RPMI8226 (cell line): Measurements from ENCODE around the gene MBD3L4.
"Not testable (repeated sequence)": the region's sequence is repeated elsewhere in the genome, so short reads cannot be mapped to it uniquely, and the experiment has no call there.

ENCODE experiments used
- DNase-seq: peaks from one replicate; pipeline ENCODE4 v3.0.0-alpha.2; 2015

Gene MBD3L4

DNA sequence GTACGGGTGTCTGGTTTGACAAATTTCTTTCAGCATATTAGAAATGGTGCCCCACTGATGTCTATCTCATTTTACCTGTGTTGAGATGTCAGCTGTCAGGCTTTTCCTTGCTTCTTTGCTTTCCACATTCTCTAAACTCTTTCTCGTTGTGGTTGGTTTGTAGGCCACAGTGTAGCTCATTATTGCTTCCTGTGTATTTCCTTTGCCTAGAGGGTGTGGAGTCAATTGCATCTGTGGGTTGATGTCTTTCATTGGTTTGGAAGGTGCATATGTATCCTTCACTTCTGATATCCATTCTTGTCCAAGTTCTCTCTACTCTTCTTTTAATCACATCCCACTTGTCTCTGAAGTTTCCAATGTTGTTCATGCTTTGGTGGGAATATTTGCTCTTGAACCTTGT lies 1.6 kb upstream of the MBD3L4 start:
- not testable (repeated sequence) for DNase-seq

DNA sequence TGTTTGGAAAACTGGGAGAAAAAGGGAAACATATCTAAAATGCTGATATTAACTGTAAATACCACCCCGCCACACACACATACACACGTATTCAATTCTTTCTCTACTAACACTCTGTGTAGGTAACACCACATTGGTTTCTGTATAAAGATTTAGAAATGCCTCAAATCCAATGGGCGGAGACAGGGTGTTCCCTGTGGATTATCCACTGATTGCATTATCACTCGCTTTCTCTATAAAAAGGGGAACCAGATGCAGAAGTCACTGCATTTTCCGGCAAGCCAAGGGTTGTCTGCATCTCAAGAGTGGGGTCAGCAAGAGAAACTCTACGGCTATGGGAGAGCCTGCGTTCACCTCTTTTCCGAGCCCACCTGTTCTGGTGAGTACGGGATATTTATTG lies 9.7 kb downstream of the MBD3L4 start, which contains the start of gene MBD3L5:
Gene MBD3L5, plus strand, starts transcription at position 301 of the 400 bp plus-strand sequence. Its CDS starts 34 bp downstream, at position 335.
- DNase-seq = not testable (repeated sequence)

DNA sequence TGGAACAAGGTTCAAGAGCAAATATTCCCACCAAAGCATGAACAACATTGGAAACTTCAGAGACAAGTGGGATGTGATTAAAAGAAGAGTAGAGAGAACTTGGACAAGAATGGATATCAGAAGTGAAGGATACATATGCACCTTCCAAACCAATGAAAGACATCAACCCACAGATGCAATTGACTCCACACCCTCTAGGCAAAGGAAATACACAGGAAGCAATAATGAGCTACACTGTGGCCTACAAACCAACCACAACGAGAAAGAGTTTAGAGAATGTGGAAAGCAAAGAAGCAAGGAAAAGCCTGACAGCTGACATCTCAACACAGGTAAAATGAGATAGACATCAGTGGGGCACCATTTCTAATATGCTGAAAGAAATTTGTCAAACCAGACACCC lies 11.2 kb downstream of the MBD3L4 start:
- DNase-seq = not testable (repeated sequence)

DNA sequence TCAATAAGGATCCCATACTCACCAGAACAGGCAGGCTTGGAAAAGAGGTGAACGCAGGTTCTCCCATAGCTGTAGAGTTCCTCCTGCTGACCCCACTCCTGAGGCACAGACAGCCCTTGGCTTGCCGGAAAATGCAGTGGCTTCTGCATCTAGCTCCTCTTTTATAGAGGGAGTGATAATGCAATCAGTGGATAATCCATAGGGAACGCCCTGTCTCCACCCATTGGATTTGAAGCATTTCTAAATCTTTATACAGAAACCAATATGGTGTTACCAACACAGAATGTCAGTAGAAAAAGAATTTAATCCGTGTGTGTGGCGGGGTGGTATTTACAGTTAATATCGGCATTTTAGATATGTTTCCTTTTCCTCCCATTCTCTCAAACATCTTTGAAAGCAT lies 18.6 kb downstream of the MBD3L4 start, which contains the start of gene MBD3L2B:
Gene MBD3L2B, minus strand, starts transcription at position 101 of the 400 bp plus-strand sequence. Its CDS starts 34 bp downstream, at position 67.
- not testable (repeated sequence) for DNase-seq

DNA sequence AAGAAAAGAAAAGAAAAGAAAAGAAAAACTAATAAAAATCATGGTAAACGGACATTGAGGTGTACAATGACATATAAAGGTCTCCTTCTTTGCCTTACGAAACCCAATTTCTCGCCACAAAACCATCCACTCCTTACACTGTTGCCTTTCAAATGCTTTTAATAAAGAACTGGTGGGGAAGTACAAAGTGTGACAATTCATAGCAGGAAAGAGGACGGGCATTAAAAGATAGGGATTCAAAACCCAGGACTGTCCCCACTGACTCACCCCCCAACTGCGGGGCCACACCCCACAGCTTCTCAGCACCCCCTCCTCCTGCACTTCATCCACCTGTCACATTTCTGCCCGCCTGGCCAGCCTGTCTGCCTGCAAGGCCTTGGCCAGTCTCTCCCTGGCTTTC lies 21.2 kb downstream of the MBD3L4 start:
- no peak for DNase-seq

DNA sequence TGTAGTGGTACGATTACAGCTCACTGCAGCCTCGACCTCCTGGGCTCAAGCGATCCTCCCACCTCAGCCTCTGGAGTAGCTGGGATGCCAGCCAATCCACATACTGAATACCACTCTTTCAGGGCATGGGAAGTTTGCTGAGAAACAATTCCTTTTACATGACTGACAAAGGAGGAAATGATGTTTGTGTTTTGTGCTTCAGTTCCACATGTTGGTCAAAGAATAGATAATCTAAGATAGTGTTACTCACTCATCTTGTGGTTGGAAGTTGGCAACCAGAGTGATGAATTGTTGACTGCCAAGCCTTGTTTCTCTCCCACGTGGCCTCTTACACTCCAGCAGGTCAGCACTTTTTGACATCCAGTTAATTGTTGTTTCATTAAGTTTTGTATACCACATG lies 26.3 kb downstream of the MBD3L4 start:
- peak; percentile 86 for DNase-seq

DNA sequence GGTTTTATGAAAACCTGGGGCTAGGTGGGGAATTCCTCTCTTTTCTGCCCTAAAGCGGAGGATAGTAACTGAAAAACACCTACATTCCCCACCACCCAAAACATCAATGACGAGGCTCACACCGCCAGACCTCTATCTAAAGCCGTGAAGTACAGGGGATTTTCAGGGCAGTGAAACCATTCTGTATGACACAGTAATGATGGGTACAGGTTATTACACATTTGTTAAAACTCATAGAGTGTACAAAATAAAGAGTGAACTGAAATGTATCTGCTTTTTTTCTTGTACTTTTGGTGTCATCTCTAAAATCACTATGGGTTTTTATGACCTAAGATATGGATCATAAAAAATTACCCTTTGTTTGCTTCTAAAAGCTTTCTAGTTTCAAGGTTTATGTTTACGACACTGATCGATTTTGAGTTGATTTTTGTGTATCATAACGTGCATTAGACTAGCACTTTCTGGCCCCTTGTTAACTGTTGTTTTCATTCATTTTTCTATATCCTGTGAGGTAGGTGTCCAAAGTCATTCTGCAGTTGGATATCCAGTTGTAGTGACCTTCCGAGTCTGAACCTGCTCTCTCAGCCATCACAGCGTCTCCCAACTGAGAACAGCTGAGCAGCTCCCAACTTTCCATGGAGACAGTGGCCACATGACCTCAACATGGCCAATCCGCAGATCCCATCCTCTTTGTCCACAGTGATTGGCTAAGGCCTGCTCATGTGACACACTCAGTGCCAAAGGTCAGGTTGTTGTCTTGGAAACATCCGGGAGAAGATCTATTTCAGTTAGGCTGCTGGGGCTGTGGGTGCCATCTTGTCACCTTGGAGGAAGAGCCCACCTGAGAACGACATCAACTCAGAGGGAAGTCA lies 29.0 kb downstream of the MBD3L4 start:
- DNase-seq = no peak

DNA sequence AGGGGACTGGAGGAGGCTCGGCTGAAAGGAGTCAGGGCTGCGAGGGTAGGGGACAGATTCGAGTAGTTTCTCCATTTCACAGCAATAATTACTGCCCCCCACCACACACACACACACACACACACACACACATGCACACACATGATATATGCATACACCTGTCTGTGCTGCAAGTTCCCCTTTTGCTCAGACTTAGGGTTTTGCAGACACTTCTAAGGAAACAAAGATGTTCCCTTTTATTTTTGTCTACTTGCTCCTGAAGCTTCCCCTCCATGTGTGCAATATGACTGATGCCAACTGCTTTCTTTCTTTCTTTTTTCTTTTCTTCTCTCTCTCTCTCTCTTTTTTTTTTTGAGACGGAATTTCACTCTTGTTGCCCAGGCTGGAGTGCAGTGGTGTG lies 32.1 kb downstream of the MBD3L4 start:
- peak; percentile 27 for DNase-seq

DNA sequence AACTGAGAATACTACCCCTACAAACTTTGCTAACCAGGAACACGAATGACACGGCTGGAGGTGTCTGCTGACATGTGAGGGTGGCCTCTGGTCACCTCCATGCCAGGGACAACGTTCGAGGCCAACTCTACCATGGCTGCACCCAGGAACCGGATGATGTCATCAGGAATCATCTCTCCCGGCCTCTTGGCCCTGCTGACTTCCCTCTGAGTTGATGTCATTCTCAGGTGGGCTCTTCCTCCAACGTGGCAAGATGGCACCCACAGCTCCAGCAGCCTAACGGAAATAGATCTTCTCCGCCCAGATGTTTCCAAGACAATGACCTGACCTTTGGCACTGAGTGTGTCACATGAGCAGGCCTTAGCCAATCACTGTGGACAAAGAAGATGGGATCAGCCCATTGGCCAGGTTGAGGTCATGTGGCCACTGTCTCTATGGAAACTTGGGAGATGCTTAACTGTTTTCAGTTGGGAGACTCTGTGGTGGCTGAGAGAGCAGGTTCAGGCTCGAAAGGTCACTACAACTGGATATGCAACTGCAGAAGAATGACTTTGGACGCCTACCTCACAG lies 33.8 kb downstream of the MBD3L4 start:
- DNase-seq = no peak

DNA sequence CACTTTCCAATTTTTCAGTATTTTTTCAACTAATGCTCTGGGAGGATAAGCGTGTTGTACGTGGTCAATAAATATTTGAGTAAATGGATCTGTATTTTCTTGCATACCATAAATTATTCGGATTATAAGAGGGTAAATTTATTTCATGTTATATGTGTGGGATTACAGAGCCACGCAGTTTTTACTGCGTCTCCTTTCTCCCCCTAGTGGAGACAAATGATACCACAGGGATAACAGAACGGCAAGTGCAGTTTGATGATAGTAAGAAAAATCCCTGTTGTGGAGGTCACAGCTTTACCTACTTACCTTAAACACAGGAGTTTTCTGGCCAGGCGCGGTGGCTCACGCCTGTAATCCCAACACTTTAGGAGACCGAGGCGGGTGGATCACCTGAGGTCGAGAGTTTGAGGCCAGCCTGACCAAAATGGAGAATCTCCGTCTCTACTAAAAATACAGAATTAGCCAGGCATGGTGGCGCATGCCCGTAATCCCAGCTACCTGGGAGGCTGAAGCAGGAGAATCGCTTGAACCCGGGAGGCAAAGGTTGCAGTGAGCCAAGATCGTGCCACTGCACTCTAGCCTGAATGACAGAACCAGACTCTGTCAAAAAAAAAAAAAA lies 35.6 kb downstream of the MBD3L4 start:
- peak; percentile 69 for DNase-seq

GRCh38 chr19:7000816-7001215 lies 39.2 kb downstream of the MBD3L4 start:
- no peak for DNase-seq

DNA sequence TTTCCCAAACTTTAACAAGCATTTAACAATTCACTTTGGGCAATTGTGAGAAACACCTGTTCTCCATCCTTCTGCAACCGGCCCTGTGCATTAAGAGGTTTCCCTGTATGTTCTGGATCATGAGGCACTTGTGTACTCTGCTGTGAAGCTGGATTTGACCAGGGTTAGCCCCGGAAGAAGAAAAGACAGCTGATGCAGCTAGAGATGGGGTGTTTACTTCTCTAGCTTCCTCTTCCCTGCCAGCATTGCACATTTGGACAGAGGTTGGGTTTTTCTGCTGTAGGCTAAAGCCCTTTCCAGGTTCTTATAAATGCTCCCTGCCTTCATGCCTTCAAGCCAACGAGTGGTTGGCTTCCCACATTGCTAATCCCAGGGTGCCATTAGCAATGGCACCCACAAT lies 39.6 kb downstream of the MBD3L4 start:
- DNase-seq = no peak

GRCh38 chr19:6999933-7000332 lies 40.0 kb downstream of the MBD3L4 start:
- no peak for DNase-seq

DNA sequence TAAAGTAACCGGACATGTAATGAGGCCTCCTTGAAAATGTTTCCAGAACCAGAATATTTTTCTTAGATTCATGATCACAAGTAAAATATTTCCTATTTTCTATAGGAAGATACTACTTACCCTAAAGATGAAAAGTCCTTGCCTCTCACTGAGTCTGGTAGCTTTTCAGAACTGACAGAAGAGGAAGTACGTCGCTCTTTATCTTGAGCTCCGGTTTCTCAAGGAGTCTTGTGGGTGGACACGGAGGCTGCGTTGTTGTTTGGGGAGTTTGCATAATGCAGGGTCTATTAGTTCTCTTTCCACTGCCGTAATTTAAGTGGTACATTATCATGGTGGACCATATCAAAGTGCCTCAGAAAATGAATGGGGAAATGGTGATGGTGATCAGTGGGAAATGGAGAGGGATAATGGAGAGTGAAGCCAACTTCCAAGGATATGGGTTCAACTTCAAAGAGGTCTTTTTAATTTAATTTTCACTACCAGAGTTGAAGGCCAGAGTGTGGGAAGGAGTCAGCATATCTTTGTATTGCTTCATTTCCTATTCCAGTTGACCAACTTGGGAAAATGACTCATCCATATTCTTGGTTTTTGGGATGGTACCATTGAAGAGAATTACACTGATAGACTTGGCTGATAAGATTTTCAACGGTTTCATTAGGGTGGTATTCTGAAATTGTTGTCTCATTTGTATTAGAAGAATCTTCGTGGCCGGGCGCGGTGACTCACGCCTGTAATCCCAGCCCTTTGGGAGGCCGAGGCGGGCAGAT lies 42.1 kb downstream of the MBD3L4 start:
- DNase-seq = no peak

- no peak for DNase-seq
Measured at GRCh38 chr19:6996810-6997209, 43.2 kb downstream of the MBD3L4 start.

DNA sequence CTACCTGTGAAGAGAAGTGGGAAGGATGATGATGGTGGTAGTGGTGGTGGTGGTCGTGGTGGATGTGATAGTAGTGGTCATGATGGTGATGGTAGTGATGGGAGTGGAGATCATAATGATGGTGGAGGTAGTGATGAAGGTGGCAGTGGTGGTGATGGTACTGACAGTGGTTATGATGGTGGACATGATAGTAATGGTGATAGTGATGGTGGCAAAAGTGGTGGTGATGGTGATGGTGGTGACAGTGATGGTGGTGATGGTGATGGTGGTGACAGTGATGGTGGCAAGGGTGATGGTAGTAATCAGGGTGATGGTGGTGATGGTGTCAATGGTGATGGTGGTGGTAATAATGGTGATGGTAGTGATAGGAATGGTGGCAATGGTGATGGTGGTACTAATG lies 44.9 kb downstream of the MBD3L4 start:
- no peak for DNase-seq

- no peak for DNase-seq
Measured at GRCh38 chr19:6988257-6988656, 51.7 kb downstream of the MBD3L4 start.

GRCh38 chr19:6987850-6988249 lies 52.1 kb downstream of the MBD3L4 start:
- DNase-seq = no peak
